GM10847 (cell line): ENCODE results near the gene TIMMDC1.

ENCODE experiments used
- POLR2A ChIP-seq: IDR thresholded peaks from 2 replicates; pipeline ENCODE4 v1.6.1; 2011; ENCODE audit not compliant: insufficient read length; ENCODE audit errors: extremely low read depth

Gene TIMMDC1

DNA sequence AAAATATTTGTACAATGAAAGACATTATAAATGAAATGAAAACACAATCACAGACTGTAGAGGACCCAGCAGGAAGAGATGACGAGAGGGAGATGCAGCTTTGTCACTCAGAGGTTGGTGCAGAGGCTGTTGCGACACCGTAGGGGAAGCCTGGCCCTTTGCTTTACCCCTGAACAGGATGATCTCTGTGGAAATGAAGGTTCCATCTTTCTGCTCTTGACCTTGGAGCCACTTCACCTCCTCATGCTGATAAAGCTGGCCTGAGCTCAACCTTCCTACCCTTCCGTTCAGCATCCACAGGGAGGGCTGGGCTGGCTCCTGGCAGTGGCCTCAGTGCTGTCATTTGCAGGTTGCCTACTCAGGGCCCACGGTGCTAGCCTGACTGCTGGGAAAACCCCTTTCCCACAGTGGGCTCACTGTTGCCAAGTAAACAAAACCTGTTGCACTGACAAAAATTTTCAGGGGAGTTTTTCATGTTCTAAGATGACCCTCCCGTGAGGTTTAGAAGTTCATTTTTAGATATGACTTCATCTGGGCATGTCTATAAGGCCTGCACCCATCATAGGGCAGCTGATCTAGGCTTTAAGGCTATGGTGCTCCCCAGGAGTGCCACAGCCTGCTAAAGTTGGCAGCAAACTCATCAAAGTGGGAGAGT is 64.1 kb downstream of the TIMMDC1 start:
- TF ChIP-seq POLR2A: peak; percentile 62

DNA sequence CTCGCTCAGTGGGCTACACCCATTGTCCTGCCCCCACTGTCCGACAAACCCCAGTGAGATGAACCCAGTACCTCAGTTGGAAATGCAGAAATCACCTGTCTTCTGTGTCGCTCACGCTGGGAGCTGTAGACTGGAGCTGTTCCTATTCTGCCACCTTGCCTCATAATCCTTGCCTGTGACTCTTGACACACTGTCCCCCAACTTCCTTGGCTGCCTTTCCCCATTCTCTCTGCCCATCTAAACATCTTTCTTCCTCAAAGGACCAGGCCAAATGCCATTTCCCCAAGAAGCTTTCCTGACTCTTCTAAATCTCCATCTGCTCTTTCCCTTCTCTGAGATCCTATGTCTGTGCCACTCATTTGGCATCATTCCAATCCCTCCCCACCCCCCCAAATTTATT is 70.8 kb downstream of the TIMMDC1 start:
- TF ChIP-seq POLR2A: no peak

DNA sequence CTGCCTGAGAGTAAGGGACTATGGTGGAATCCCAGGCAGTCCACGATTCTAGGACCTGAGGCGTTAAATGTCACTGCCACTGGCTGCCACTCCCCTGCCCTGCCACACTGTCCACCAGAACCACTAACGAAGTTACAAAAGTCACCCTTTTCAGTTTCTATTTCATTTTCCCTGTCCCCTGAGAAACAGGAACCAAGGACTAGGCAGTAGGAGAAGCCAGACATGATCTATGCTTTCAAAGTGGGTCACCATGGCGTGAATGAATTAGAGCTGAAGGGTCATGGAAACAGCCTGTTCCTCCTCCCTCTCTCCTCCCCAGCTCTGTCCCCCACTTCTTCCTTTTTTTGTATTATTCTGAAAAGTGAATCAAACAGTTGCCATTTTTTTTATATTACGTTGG is 71.9 kb downstream of the TIMMDC1 start:
- TF ChIP-seq POLR2A: no peak

DNA sequence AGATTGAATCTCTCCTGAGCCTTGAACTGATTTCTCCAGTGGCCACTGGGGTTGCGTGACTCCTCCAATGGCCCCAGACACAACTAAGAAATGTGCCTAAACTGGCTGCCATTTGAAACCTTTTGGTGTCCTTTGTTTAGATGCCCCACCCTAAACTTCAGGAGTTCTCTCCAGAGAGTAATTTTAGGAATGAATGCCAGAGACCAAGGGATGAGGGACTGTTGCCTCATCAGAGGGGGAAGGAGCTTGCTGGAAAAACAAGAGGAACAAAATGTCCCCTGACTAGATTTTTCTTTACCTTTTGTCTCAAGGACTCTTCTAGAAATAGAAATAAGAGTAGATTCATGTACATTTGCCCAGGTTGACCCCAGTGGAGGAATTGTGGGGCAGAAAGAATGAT is 72.9 kb downstream of the TIMMDC1 start:
- no peak for TF ChIP-seq POLR2A

GRCh38 chr3:119571688-119572087 is 73.3 kb downstream of the TIMMDC1 start:
- no peak for TF ChIP-seq POLR2A
